BE2C (cell line): Measurements from ENCODE around the gene ALK.

Experiments used
- DNase-seq: peaks from one replicate; pipeline ENCODE4 v3.0.0-alpha.2; 2020
- H3K27me3 ChIP-seq: fragments of 250-450 bp; sonication (Bioruptor Pico); 2 replicates; pipeline ENCODE4 v1.5.1; 2020; ENCODE audit warnings: mild to moderate bottlenecking
- H3K36me3 ChIP-seq: fragments of 250-450 bp; sonication (Bioruptor Pico); 2 replicates; pipeline ENCODE4 v1.5.1; 2020; ENCODE audit warnings: mild to moderate bottlenecking
- H3K4me1 ChIP-seq: fragments of 250-450 bp; sonication (Bioruptor Pico); 2 replicates; pipeline ENCODE4 v1.5.1; 2020
- H3K4me3 ChIP-seq: 2 replicates; pipeline ENCODE4 v1.5.1; 2011; ENCODE audit warnings: low read depth, low read length
- H3K9me3 ChIP-seq: fragments of 250-450 bp; sonication (Bioruptor Pico); 2 replicates; pipeline ENCODE4 v1.5.1; 2020
- TF ChIP-seq, protein P1 (sequence below): IDR thresholded peaks from 2 replicates; pipeline ENCODE4 v1.5.1; 2012; ENCODE audit warnings: mild to moderate bottlenecking, low read depth, low read length

ALK gene

DNA sequence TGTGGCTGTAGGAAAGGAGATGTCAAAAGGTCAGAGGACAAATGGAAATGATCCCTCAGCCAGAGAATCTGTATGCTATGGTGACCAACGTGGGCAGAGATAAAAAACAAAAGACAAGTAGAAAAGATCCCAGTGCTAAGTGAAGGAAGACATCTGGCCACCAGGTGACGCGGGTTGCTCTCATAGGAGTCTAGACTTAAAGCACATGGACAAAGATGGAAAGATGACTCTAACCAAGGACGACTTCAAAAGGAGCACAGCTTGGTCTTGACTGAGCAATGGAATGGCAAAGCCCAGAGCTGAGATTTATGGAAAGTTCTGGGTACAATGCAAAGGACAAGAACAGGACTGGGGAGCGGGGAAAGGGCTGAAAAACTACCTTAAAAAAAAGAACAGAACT lies 709.4 kb downstream of the ALK start:
- H3K27me3 ChIP-seq: no peaks in the 10 kb centered on the region
- H3K36me3 ChIP-seq: no peaks in the 10 kb centered on the region
- no peak overlapping the region for H3K4me3 ChIP-seq
- peaks cover 11% of the 10 kb centered on the region; the same call in 1 of the 2 replicates for H3K4me1 ChIP-seq
- no peaks in the 10 kb centered on the region for H3K9me3 ChIP-seq
- TF ChIP-seq, protein P1, sequence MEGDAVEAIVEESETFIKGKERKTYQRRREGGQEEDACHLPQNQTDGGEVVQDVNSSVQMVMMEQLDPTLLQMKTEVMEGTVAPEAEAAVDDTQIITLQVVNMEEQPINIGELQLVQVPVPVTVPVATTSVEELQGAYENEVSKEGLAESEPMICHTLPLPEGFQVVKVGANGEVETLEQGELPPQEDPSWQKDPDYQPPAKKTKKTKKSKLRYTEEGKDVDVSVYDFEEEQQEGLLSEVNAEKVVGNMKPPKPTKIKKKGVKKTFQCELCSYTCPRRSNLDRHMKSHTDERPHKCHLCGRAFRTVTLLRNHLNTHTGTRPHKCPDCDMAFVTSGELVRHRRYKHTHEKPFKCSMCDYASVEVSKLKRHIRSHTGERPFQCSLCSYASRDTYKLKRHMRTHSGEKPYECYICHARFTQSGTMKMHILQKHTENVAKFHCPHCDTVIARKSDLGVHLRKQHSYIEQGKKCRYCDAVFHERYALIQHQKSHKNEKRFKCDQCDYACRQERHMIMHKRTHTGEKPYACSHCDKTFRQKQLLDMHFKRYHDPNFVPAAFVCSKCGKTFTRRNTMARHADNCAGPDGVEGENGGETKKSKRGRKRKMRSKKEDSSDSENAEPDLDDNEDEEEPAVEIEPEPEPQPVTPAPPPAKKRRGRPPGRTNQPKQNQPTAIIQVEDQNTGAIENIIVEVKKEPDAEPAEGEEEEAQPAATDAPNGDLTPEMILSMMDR: no peak
- no peak for DNase-seq

DNA sequence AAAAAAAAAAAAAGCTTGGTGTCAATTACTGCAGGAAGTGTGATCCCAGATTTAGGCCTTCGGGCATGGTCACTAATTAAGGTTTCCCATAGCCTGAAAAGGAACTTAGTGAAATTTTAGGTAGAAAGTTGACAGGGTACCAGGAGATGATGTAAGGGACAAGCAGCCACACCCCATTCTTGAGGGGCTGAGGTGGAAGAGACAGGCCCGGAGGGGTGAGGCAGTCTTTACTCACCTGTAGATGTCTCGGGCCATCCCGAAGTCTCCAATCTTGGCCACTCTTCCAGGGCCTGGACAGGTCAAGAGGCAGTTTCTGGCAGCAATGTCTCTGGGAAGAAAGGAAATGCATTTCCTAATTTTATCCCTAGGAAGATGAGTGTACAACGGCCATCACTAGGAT lies 711.8 kb downstream of the ALK start:
- TF ChIP-seq, protein P1: no peak
- H3K4me3 ChIP-seq: no peak overlapping the region
- H3K27me3 ChIP-seq: no peaks in the 10 kb centered on the region
- no peaks in the 10 kb centered on the region for H3K36me3 ChIP-seq
- H3K9me3 ChIP-seq: no peaks in the 10 kb centered on the region
- peaks cover 11% of the 10 kb centered on the region; the same call in 1 of the 2 replicates for H3K4me1 ChIP-seq
- DNase-seq: no peak

DNA sequence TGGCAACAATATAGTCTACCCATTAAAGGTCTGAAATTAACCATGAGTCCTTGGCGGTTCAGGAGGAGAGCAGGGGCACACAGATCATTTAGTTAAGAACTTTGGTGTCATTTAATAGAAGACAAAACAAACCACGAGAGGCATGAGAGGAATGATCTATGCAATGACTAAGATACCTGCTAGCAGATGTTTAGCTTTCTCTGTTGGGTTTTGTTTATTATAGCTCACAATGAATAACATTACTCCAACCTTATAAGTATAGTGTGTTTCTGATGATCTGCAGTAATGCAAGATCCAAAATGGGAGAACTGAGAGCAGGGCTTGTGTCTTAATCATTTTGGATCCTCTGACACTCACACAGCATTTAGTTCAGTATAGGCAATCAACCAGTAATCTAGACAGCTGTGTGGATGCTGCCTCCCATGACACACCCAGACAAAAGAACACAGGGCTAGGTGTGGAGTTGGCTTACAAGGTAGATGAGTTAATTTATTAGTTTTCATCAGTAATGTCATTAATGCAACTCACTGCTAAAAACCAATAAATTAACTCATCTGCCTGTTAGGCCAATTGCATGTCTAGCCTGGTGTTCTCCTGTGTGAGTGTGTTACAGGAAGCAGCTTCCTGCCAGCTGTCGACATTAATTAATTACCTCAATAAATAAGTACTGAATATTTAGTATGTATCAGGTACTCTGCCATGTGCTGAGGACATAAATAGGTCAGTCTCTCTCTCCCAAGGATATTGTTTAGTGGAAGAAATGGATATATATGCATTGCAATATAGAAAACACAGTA lies 713.8 kb downstream of the ALK start:
- Histone ChIP-seq H3K9me3 (no peaks in the 10 kb centered on the region), H3K4me3 (no peak overlapping the region), H3K36me3 (no peaks in the 10 kb centered on the region), H3K27me3 (no peaks in the 10 kb centered on the region), H3K4me1 (peaks cover 17% of the 10 kb centered on the region)
- TF ChIP-seq, protein P1: no peak
- no peak for DNase-seq

DNA sequence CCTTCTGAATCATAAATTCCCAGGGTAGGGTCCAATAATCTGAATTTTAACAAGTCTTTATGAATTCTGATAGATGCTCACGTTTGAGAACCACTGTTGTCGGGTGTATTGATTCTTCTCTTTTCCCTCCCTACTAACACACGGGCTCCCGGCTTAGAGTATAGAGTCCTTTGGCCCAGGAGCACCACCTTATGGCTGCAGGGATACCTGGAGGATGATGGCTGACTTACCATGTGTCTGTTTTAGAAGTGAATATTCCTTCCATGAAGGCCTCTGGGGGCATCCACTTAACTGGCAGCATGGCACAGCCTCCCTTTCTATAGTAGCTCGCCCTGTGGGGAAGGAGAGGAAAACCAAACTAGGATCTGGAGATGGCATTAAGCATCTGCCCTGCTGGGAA lies 714.4 kb downstream of the ALK start:
- no peak for DNase-seq
- TF ChIP-seq, protein P1: peak; percentile 17; the same call in 1 of the 2 replicates
- Histone ChIP-seq H3K36me3 (no peaks in the 10 kb centered on the region), H3K9me3 (no peaks in the 10 kb centered on the region), H3K4me3 (no peak overlapping the region), H3K27me3 (no peaks in the 10 kb centered on the region), H3K4me1 (peaks cover 23% of the 10 kb centered on the region)

DNA sequence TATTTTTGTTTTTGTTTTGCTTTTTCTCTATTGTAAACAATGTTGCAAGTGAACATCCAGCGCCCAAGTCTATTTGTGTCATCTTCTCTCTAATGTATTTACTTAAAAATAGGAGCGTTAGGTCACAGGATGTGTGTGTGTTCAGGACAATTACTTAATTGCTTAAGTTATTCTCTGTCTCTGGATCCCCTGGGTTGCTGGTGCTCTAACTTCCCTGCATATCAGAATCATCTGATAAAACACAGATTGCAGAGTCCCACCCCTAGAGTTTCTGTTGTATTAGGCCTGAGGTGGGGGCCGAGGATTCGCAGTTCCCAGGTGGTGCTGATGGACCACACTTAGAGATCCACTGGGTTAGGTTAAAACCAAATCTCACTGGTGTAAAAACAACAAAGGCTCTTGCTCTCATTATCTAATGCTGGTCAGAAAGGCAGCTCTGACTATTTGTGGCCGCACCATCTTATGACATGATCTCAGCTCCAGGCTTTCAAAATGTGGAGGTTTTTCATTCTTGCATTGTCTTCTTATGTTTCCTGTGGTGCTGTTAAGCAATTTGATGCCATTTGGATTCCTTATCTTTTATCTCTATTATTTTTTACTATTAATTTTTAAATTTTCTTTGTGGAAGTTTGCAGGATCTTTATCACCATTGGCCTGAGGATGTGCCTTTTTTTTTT lies 718.4 kb downstream of the ALK start:
- TF ChIP-seq, protein P1: no peak
- H3K9me3 ChIP-seq: no peaks in the 10 kb centered on the region
- DNase-seq: no peak
- H3K36me3 ChIP-seq: no peaks in the 10 kb centered on the region
- no peak overlapping the region for H3K4me3 ChIP-seq
- H3K4me1 ChIP-seq: peaks cover 20% of the 10 kb centered on the region
- H3K27me3 ChIP-seq: no peaks in the 10 kb centered on the region

DNA sequence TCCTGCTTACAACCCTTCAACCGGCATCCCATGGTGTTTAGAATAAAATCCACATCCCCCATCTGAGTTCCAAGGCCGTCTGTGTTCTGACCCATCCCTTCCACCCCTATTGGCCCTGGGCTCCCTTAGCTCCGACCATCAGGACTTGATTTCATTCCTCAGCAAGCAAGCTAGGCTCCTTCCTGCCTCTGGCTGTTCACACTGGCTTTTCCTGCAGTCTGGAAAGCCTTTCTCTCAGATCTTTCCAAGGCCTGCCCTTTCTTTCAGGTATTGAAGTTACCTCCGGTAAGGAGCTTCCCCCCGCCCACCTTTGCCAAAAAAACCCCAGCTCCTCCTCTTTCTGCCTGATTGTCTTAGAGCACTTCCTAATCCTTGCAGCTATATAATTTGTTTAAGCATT lies 719.4 kb downstream of the ALK start:
- Histone ChIP-seq H3K4me1 (peaks cover 20% of the 10 kb centered on the region), H3K36me3 (no peaks in the 10 kb centered on the region), H3K27me3 (no peaks in the 10 kb centered on the region), H3K4me3 (no peak overlapping the region), H3K9me3 (no peaks in the 10 kb centered on the region)
- TF ChIP-seq, protein P1: no peak
- no peak for DNase-seq
